ENCODE measurements around the gene SLC1A4.

SLC1A4 gene

DNA sequence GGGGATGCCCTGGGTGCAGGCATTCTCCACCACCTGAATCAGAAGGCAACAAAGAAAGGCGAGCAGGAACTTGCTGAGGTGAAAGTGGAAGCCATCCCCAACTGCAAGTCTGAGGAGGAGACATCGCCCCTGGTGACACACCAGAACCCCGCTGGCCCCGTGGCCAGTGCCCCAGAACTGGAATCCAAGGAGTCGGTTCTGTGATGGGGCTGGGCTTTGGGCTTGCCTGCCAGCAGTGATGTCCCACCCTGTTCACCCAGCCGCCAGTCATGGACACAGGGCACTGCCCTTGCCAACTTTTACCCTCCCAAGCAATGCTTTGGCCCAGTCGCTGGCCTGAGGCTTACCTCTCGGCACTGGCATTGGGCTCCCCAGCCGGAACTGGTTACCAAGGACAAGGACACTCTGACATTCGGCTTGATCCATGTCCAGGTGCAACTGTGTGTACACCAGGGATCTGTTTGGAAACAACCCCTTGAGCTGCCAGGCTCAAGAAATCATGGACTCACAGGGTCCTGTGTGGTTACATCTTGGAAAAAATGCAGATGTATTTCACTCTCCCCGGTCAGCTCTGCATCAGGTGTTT, 31.8 kb downstream of the SLC1A4 start:
- TF ChIP-seq CTCF (IDR thresholded peaks at IDR 0.05; ENCODE audit: insufficient read depth, missing control alignments) = no peak
- no peak for FAIRE-seq

GRCh38 chr2:65021709-65022108, 32.5 kb downstream of the SLC1A4 start:
- no peak for DNase-seq (ENCODE audit: insufficient read length, low spot score)
- no peak for FAIRE-seq
- no peak for TF ChIP-seq CTCF (IDR thresholded peaks at IDR 0.05; ENCODE audit: insufficient read depth, missing control alignments)

More for the DNA sequence above, 31.8 kb downstream of the SLC1A4 start:
- no peak for DNase-seq (ENCODE audit: insufficient read length, low spot score)

DNA sequence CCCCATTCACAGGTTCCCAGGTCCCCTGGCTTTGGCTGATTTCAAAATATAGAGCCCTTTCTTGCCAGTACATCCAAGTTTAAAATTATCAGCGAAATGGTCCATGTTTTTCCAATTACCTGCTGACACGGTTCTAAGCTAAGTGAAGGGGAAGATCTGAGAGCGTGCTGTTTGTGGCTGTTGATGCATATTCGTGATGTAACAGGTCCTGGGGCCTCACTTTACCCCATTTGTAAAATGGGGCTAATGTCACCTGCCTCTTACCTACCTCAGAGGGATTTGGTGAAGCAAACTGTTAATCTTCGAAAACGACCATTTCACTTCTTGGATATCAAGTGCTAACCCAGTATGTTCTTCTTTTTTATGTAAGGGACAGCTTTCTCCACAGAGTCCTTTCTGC, 33.0 kb downstream of the SLC1A4 start:
- TF ChIP-seq CTCF (IDR thresholded peaks at IDR 0.05; ENCODE audit: insufficient read depth, missing control alignments) = no peak
- DNase-seq (ENCODE audit: insufficient read length, low spot score) = no peak
- no peak for FAIRE-seq

GRCh38 chr2:65023742-65024141, 34.5 kb downstream of the SLC1A4 start:
- TF ChIP-seq CTCF (IDR thresholded peaks at IDR 0.05; ENCODE audit: insufficient read depth, missing control alignments) = no peak
- FAIRE-seq (no peak), DNase-seq (ENCODE audit: insufficient read length, low spot score) (no peak)

DNA sequence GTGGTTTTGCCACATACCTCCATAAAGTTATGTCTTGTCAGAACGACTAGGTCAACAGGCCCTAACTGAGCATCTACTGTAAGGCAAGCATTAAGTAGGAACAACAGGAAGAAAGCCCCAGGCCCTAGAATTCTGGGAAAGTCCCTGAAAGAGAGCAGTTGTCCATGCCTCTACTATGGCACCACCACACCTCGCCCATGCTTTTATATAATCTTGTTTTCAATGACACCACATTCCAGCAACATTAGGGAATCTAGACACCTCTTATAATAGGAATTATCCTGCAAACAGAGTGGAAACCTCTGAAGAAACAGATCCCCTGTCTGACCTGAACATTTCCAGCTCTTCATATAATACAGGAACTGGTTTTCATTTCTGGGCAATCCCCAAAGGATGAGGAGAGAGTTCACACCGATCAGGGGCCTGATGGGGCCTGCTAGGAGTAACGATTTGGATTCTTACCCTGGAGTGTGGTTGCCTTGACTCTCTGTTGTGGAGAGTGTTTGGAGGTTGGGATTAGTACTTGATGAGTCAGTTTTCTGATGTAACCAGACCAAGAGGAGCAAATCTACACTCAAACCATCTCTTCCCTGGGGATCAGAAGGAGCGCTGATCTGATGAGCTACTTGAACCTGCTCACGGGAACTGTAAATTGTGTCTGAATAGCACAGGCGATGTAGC, 35.1 kb downstream of the SLC1A4 start:
- no peak for DNase-seq (ENCODE audit: insufficient read length, low spot score)
- TF ChIP-seq CTCF (IDR thresholded peaks at IDR 0.05; ENCODE audit: insufficient read depth, missing control alignments) = no peak
- no peak for FAIRE-seq

DNA sequence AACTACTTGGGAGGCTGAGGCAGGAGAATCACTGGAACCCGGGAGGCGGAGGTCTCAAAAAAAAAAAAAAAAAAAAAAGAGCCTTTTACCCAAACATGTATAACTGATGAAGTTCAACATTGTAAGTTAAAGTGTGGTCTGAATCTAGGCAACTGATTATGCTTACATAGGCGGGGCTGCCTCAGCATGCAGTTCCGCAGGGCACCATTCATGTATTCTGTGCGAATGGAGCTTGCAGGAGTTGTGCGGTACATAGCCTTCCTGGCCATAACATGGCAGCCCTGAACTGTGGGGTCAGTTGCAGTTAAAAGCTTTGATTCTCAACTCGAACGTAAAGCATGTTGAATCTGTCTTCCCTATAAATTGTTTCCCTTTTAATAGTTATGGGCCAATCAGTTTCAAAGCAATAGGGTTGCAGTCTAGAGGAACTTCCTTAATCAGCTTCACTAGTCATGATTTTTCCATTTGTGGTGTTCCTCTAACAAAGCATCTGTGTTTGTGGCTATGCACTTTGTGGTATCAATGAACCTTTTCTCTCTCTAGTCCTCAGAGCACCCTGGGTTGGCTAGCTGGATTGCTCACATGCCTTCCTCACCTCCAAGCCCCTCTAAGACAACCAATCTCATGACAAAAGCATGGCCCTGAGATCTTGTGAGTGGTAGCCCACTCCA, 36.4 kb downstream of the SLC1A4 start:
- no peak for FAIRE-seq
- no peak for DNase-seq (ENCODE audit: insufficient read length, low spot score)
- TF ChIP-seq CTCF (IDR thresholded peaks at IDR 0.05; ENCODE audit: insufficient read depth, missing control alignments) = no peak

DNA sequence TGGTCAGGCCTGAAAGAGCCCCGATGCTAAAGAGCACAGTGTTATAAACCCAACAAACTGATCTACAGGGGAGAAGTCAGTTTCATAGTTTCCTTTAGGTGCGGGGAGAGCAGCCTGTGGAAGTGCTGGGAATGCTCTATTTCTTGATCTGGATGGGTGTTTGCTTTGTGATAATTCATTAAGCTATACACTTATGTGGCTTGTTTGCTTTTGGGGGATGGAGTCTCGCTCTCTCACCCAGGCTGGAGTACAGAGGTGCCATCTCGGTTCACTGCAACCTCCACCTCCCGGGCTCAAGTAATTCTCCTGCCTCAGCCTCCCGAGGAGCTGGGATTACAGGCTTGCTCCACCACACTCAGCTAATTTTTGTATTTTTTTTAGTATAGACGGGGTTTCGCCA, 37.0 kb downstream of the SLC1A4 start:
- no peak for FAIRE-seq
- no peak for TF ChIP-seq CTCF (IDR thresholded peaks at IDR 0.05; ENCODE audit: insufficient read depth, missing control alignments)

More for the DNA sequence above, 37.0 kb downstream of the SLC1A4 start:
- no peak for DNase-seq (ENCODE audit: insufficient read length, low spot score)
